OCI-LY1 (cell line): ENCODE measurements around the gene PIP4K2B.

Experiments used
- EZH2 ChIP-seq: fragments of 200-600 bp; sonication (generic), shearing (Covaris generic); IDR thresholded peaks from 2 replicates; pipeline ENCODE4 v1.8.0; 2017; ENCODE audit warnings: borderline replicate concordance, mixed run types, mild to moderate bottlenecking, antibody characterized with exemption, low read length, moderate library complexity, mixed read lengths
- TF ChIP-seq, protein P1 (sequence below): fragments of 200-600 bp; sonication (generic), shearing (Covaris generic); IDR thresholded peaks from 2 replicates; pipeline ENCODE4 v1.5.1; 2017; ENCODE audit warnings: mild to moderate bottlenecking, antibody characterized with exemption, low read length, moderate library complexity, mixed read lengths

- TF ChIP-seq, protein P1, sequence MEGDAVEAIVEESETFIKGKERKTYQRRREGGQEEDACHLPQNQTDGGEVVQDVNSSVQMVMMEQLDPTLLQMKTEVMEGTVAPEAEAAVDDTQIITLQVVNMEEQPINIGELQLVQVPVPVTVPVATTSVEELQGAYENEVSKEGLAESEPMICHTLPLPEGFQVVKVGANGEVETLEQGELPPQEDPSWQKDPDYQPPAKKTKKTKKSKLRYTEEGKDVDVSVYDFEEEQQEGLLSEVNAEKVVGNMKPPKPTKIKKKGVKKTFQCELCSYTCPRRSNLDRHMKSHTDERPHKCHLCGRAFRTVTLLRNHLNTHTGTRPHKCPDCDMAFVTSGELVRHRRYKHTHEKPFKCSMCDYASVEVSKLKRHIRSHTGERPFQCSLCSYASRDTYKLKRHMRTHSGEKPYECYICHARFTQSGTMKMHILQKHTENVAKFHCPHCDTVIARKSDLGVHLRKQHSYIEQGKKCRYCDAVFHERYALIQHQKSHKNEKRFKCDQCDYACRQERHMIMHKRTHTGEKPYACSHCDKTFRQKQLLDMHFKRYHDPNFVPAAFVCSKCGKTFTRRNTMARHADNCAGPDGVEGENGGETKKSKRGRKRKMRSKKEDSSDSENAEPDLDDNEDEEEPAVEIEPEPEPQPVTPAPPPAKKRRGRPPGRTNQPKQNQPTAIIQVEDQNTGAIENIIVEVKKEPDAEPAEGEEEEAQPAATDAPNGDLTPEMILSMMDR, result no peak
- no peak for TF ChIP-seq EZH2
Measured at GRCh38 chr17:38750044-38750311, 49.4 kb downstream of the PIP4K2B start.
